Activated CD8-positive, alpha-beta memory T cell treated with anti-CD3 and anti-CD28 coated beads, Interleukin-2, amount 50 U/mL, for 24 hours (primary cell): Measurements from ENCODE around the gene IGF1R.
"Not testable (repeated sequence)": the region's sequence is repeated elsewhere in the genome, so short reads cannot be mapped to it uniquely, and the experiment has no call there.

Experiments
- DNase-seq: peaks from one replicate; pipeline ENCODE4 v3.0.0-alpha.2; 2020; ENCODE audit errors: extremely low read depth

Gene IGF1R

DNA sequence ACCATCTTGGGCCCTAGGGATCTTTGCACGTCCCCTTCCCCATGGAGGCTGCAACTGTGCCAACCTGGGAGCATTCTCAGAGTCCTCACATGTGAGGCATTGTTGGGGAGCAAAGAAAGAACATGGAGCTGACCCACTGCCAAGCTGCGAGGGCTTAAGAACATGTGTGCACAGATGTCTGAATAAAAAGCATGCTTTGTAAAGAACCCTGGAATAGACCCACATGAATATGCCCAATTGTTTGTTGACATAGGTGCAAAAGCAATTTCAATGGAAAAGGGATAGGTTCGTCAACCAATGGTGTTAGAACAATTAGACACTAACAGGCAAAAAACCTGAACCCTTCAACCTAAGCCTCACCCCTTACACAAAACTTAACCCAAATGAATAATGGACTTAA is 349.9 kb downstream of the IGF1R start:
- no peak for DNase-seq

DNA sequence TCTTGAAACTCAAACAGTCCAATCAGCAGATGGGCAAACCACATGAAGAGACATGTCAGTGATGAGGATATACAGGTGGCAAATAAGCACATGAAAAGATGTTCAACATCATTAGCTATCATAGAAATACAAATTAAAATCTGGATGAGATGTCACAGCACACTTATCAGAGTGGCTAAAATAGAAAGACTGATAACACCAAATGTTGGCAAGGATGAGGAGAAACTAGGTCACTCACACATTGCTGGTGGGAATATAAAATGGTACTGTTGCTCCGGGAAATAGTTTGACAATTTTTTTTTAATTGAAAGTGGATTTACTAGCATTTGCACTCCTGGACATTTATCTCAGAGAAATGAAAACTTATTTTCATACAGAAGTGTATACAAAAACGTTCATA is 350.9 kb downstream of the IGF1R start:
- DNase-seq, result no peak

DNA sequence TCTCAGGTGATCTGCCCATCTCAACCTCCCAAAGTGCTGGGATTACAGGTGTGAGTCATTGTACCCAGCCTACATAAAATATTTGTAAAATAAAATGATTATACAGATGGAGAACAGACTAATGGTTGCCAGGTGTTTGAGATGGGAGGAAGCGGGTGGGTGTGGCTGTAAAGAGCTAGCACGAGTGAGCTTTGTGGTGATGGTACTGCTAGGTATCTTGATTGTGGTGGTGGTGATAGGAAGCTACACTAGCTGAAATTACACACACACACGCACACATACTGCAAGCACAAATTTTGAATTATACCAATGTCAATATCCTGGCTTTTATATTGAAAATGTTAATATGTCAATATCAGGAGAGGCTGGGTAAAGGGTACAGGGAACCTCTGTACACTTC is 353.9 kb downstream of the IGF1R start:
- no peak for DNase-seq

DNA sequence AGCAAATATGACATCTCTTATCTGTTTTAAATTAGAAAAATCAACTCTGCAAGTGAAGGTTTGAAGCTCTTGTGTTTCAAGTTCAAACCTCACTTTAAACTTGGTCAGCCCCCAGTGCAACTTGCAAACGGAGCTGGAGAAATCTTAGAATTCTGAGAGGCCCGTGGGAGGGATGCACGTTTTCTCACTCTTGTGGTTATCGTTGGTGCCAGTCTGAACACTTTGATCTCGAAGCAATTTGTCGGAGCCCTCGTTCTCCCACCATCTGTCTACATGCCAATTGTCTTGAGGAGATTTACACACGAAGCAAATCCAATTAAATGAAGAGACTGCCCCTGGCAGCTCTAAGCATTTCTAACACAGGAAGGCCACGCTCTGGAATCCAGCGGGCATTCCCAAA is 355.0 kb downstream of the IGF1R start:
- DNase-seq, result not testable (repeated sequence)

DNA sequence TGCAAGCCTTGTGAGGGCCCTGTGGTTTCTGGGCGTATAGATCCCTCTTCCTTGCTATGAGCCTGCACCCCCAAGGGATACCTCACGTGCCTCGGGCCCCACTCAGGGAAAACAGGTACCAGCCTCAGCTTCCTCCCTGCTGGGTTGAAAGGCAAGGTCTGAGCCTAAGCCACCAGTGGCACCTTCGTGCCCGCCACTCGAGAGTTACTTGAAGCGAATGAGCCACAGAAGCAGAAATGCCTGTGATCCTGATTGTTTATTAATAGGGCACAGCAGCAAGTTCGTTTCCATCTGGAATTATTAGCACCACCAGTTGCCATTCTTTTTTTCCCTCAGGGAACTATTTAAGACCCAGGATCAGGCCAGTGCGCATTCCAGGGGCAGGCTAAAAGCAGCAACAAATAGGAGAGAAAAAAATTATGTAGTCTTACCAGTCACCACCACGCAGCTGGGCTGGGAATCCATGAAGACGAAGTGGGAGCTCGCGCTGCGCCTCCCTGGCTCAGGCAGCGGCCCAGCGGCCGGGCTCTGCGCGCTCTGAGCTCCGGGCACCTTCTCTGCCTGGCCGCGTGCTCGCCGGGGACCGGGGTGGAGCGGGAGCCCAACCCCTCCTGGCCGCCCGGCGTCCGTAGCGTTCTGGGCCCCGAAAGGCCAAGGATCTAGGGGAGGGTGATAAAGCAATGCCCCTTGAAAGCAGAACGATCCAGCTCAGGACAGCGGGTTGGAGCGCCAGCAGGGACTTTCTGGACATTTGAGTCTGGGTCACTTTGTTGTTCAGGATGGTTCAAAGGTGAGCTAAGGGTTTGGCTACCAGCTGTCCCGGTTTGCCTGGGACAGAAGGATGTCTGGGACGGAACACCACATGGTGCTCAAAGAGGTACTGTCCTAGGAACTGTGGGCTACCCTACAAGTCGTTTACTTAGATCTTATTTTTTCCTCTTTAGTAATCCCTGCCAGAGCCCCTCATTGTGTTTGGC is 356.9 kb downstream of the IGF1R start:
- DNase-seq, result not testable (repeated sequence)

DNA sequence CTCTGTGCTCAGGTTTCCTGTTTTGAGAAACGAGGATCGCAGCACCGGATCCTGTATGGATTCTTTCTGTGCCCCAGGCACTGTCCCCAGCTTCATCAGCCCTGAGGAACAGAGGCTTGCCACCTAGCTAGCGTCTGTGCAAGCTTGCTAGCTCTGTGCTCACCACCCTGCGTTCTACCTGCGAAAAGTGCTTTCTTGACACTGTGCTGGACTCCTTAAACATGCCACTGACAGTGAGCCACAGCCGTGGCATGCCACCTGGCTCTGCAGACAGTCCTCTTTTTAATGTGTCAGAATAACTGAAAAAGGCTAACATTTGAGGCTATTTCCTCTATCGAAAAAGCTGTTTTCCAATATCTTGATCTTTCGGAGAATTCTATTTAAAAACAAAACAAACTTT is 357.8 kb downstream of the IGF1R start:
- no peak for DNase-seq

DNA sequence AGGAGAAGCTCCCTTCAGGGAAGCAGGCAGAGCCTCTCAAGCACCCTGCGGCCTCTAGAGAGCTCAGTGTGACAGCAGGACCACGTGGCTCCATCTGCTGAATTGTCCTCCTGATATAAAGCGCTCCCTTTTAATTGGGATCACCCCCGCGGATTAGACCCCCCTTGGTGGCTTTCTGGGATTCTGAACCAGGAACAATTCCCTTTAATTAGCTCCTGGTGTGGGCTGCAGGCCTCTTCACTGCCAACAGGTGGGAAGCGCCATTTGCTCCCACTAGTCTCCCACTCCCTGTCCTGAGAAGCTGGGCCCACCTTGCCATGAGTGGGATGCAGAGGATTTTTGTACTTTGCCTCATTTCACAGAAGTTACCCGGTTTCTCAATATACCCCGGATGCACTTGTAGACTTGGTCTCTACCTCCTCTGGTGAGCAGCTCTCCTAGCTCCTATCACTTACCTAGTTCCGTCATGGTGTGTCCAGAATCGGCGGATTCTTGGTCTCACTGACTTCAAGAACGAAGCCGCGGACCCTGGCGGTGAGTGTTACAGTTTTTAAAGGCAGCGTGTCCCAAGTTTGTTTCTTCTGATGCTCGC is 358.7 kb downstream of the IGF1R start:
- DNase-seq, result no peak

DNA sequence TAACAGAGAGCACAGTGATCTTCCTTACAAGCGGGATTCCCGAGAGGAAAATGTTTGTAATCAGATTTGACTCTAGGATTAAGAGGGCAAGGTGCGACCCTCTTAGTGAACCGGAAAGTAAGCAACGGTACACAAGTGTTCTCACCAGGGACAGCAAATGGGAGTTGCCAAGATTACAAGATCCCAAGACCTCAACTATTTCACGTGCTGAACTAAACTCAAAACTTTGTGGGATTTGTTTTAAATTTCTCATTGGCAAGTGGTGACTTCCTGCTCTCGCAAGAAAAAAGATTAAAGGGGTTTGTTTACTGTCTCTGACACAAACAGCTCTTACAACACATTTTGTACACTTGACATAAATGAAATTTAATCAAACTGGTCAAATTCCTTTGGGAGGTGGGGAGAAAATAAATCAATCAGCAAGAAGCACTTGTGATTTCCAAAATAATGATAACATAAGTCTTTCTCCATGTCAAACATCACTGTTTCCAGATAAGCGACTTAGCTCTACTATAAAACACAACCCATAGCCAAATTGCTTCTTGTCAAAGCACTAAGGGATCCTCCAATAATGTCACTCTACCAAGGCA is 361.5 kb downstream of the IGF1R start:
- no peak for DNase-seq

DNA sequence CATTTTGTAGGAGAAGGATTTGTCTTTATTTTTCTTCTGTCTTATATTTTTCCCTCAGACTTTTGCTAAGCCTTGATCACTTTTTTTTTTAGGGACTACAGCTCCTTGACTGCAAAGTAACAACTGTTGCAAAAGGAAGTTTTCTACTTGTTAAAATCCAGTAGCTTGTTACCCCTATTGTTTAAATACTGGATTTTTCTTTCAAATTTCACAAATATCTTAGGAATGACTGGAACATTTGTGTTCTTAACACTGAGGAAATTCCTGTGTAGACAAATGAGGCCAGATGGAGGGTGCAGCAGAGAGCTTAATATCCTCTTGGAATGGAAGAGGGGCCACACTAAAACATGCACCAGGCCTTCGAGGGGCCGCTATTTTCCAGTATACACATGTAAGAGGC is 362.4 kb downstream of the IGF1R start:
- no peak for DNase-seq
